Gastrocnemius medialis (tissue), 4 donors: ENCODE data around the gene EIF3I.

Experiments
- CTCF ChIP-seq, 5 experiments: fragments of 450-650 bp in 3 of 5; fragments of 200-600 bp in 2 of 5; sonication (generic) in 2 of 5; IDR thresholded peaks in 4 of 5; conservative IDR thresholded peaks in 1 of 5; 1 replicate in 4 of 5; 2 replicates in 1 of 5; pipeline ENCODE4 v1.5.1; 2016 to 2019; ENCODE audit warnings: antibody characterized with exemption in 5 of 5, mild to moderate bottlenecking in 3 of 5, moderate library complexity in 3 of 5
- POLR2A ChIP-seq, 2 donors: fragments of 450-650 bp; IDR thresholded peaks; one replicate each; pipeline ENCODE4 v1.6.1; 2017; ENCODE audit warnings: antibody characterized with exemption in 2 of 2, mild to moderate bottlenecking in 2 of 2, moderate library complexity in 2 of 2

DNA sequence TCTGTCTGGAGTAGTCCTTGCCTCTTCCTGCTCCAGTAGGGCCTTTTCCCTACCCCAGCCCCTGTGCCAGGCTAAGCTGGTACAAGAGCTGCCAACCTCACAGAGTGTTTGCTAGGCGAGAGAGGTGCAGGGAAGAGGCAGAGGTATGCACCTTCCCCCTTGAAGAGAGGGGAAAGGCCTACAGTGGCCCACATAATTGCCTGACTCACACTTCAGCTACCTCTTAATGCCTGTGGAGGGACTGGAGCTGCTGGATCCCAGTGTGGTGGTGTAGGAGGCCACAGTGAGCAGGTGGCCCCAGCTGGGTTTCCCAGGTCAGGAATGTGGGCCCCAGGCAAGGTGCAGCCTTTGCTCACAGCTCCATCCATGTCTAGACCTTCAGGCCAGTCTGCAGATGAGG is 25.1 kb upstream of the EIF3I start:
- TF ChIP-seq CTCF (IDR thresholded peaks at IDR 0.05 in 4 of 5, conservative IDR thresholded peaks at IDR 0.05 in 1 of 5) (no peak), POLR2A (IDR thresholded peaks at IDR 0.05) (no peak)
